HG02623 (cell line): ENCODE measurements around the gene ZBED5.
A peak's percentile ranks its signal among the peaks of the same experiment; 100 is the strongest.
"Not testable (repeated sequence)": the region's sequence is repeated elsewhere in the genome, so short reads cannot be mapped to it uniquely, and the experiment has no call there.

Experiments
- ATAC-seq: cut with Tn5 transposase; IDR thresholded peaks from one replicate; pipeline ENCODE4 v1.9.1; 2021; ENCODE audit warnings: moderate library complexity; ENCODE audit not compliant: unreplicated experiment

Gene ZBED5

DNA sequence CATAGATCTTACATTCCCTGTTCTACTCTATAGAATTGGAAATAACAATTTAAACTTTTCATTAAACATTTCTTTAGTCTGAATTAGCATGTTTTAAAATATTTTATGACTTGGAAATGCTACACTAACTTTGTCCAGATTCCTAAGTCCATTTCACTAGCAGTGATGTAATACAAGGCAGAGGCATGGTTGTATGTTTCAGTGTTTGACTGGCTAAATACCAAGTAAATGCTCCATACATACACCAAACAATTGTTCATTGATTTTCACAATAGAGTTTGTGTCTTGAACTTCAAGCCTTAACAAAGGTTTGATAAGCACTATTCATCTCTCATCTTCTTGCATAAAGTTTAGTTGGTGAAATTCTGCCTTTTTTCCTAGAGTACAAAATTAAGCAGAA, 13.5 kb downstream of the ZBED5 start:
- ATAC-seq, result no peak

DNA sequence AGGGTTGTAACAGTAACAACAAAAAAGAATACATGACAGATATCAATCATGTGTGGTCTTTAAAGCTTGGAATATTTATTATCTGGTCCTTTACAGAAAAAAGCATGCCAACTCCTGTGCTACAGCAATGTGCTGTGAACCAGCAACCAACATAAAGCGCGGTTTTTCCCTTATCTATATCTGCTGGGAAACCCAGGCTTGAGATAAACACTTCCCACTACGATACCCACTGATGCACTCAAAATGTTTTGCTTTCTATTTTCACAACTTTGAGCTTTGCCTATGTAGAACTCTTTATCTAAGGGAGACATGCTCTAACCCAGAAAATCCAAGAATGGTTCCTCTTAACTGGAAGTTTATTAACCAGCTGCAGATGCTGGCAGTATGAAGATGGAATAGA, 19.0 kb downstream of the ZBED5 start:
- no peak for ATAC-seq

DNA sequence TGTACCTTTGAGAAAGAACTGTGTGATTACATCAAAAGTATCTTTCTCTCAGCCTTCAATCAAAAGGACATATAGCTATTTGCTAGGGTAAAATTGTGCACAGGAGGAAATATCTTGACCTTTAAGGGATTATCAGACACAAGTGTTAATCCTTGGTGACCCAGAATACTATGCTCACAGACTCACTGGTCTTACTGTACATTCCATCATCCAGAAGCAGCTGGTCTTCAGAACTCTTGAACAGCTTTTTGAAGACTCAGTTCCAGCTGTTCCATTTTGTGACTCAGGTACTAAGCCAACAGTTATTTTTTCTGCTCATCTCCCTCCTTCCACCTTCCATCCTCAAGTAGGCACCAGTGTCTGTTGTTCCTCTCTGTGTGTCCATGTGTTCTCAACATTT, 19.8 kb downstream of the ZBED5 start:
- ATAC-seq, result no peak

GRCh38 chr11:10836884-10837283, 21.0 kb downstream of the ZBED5 start:
- ATAC-seq, result not testable (repeated sequence)

GRCh38 chr11:10829139-10829538, 28.7 kb downstream of the ZBED5 start:
- no peak for ATAC-seq

- no peak for ATAC-seq
Observed at GRCh38 chr11:10828402-10828801, 29.5 kb downstream of the ZBED5 start.

GRCh38 chr11:10824888-10825287, 33.0 kb downstream of the ZBED5 start:
- ATAC-seq, result no peak

DNA sequence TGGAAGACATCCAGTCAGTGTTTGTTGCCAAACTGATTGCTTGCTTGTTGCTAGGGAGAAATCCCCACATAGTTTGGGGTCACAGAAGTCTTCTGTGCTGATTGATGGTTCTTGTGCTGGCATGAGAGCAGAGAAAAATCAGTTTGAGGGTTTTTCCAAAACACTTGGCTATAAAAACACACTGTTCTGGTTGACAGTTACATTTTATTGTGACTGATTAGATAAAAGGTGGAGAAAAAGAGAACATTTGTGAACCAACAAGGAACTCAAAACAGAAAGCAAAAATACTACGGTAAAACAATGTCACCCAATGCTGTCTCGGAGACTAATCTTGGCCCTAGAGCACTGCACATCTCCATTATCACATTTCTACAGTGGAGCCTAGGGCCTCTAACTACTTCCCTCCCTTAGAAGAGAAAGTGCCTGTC, 34.7 kb downstream of the ZBED5 start:
- ATAC-seq, result no peak

- not testable (repeated sequence) for ATAC-seq
Observed at GRCh38 chr11:10822491-10822890, 35.4 kb downstream of the ZBED5 start.

DNA sequence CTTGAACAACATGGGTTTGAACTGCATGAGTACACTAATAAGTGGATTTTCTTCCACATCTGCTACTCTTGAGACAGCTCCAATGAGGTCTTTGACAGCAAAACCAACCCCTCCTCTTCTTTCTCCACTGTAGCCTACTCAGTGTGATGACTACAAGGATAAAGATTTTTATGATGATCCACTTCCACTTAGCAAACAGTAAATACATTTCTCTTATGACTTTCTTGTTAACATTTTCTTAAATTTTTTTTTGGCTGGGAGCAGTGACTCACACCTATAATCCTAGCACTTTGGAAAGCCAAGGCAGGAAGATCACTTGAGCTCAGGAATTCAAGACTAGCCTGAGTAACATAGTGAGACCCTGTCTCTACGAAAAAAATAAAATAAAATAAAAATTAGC, 39.3 kb downstream of the ZBED5 start:
- no peak for ATAC-seq

DNA sequence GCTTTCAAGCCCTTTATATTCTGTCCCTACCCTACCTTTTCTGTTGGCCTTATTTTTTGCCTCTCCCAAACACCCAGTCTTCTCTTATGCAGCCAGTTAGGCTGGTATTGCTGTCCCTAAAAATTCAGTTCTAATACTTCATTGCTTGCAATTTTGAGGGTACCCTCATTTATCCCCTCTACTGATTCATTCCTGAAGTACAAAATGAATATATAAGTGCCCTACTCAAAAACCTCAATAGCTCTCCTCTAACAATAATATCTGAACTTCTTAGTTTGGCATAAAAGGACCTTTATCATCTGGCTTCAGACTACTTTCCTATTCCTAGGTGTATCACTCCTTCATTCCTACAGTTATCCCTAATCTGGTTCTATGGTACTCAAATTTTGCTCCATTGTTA, 43.9 kb downstream of the ZBED5 start:
- no peak for ATAC-seq

DNA sequence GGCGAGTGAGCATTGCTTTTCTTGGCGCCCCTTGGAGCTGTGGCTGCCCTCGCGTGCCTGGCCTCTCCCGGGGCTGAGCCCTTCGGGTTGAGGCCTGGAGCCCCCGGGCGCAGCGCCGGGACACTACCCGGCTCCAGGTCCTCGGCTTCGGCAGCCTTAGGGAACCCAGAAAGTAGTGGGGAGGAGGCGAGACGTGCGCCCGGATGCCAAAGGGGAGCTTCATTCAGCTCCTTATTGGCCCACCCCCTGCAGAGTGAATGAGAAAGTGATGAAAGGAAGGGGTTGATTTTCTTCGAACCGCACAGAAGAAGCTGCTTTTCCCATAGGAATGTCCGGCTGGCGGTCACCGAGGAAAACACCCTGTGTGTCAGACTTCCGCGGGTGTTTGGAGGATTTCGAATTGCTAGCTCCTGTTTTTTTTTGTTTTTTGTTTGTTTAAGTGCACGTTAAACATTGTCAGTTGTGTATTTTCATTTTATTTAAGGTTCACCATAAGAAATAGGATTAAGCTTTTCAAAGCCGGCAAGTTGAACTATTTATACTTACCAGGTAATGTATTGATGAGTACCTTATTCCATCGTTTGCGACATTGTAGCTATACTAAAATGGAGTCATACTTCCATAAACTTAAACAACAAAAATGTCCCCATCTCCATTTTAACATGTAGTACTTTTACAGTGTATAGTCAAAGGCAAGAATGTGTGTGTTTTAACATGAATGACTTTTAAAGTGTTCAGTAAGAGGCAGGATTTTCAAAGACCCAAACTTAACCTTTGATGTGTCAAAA, 48.3 kb downstream of the ZBED5 start:
- ATAC-seq, result peak; percentile 14

- ATAC-seq, result peak; percentile 90
Observed at GRCh38 chr11:10808553-10809372, 49.1 kb downstream of the ZBED5 start, which contains the start of gene EIF4G2. EIF4G2 (minus strand) TSS chr11:10808926.

DNA sequence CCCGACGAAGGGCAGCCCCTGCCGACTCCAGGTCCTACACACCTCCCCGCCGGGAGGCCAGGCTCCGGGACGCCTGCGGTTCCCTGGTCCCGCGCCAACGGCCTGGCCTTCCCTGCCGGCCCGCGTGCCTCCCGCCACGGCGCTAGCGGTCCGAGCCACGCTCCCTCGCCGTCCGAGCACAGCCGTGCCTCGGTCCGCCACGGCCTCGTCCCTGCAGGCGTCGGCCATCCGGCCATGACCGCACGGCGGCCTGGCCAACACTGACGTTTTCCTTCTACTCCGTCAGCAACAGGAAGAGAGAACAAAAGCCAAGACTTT, 49.7 kb downstream of the ZBED5 start:
- no peak for ATAC-seq

DNA sequence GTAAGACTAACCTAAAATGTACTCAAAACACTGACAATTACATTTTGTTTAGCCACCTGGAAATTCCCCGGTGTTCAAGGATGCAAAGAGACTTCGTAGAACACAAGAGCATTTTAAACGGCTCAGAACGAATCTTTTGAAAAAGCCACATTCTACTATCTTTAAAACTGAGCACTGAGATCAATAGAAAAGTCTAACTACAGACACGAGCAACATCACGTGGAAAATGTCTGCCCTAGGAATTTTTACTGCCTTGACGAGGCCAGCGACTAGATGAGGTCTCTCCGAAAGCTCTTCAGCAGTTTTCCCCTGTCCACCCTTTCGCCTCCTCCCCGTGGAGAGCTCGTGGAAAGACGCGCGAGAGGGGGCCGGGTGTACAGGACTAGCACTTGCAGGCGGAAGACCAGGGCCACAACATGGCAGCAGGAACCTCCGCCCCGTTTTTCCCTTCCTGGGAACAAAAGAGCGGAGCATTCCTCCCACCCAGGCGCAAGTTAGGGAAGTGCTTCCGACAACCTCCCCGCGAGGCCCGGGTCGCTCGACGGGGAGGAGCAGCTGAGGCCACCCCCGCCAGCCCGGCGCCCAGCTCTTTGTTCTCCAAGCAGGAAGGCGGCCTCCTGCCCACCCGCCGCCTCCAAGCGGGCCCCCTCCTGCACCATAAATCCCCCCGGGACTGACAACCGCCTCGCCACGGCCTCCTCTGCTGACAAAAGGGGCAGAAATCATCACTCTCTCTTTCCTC, 50.2 kb downstream of the ZBED5 start:
- ATAC-seq, result peak; percentile 5

GRCh38 chr11:10806206-10806605, 51.6 kb downstream of the ZBED5 start:
- no peak for ATAC-seq

GRCh38 chr11:10805741-10806140, 52.1 kb downstream of the ZBED5 start:
- no peak for ATAC-seq

DNA sequence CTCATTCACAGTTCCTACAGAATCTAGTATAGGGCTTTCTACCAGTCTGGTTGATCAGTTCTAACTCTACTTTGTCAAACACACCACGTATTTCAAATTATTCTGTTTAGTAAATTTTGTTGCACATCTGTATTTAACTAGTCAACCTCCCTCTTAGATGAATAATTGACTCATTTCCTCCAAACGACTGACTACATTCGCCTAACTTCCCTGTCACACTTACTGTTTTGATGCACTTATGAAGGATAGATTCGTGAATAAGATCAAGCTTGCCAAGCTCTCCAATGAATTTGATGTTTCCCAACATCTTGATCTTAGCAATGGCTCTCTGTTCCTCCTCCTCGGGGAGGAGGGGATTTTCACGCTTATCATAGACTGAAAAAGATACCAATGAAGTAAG, 54.2 kb downstream of the ZBED5 start:
- no peak for ATAC-seq
